Activated CD4-positive, alpha-beta T cell treated with anti-CD3 and anti-CD28 coated beads, Interleukin-2, amount 50 U/mL, for 48 hours (primary cell): ENCODE results near the gene CDH13.

Experiments used
- DNase-seq, 2 experiments: peaks; one replicate each; pipeline ENCODE4 v3.0.0-alpha.2; 2020

Gene CDH13

DNA sequence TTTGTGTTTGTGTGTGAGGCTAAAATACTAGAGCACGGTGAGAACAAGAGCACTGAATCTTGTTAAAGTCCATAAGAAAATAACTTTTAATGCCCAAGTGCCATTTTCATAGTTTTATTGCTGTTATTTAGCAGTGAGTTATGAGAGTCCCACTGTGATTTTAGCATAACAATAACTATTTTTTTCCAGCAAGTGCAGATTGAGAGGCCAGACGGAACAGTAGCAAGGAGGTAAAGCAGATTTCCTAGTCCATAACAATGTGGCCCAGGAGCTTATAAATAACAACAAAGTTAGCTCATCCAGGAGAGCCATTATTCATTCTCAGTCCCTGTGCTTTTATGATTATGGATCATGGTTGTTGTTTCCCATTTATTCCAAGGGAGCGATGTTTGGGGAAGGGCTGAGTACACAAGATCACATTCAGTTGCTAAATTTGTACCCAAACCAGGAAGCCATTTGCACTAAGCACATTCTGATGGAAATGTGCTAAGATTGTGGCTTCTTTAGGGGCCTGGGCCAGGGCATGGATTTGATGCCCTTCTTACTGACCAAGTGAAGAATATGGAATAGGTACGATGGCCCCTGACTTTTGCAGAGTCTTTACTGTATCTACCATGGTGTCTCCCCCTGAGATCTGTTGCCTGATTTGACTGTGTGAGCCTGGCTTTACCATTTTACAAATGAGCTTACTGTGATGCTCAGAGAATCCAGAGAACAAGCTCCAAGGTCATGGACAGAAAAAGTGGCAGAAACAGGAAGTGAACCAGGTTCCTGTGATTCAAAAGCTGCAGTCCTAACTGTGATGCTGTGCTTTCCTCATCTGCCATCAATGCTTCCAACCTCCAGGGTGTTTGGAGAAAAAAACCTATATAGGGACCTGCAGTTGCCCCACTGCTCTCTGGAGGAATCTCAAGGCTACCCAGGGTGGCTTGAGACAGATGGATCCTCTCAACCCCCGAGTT lies 976.3 kb downstream of the CDH13 start:
- no peak for DNase-seq

DNA sequence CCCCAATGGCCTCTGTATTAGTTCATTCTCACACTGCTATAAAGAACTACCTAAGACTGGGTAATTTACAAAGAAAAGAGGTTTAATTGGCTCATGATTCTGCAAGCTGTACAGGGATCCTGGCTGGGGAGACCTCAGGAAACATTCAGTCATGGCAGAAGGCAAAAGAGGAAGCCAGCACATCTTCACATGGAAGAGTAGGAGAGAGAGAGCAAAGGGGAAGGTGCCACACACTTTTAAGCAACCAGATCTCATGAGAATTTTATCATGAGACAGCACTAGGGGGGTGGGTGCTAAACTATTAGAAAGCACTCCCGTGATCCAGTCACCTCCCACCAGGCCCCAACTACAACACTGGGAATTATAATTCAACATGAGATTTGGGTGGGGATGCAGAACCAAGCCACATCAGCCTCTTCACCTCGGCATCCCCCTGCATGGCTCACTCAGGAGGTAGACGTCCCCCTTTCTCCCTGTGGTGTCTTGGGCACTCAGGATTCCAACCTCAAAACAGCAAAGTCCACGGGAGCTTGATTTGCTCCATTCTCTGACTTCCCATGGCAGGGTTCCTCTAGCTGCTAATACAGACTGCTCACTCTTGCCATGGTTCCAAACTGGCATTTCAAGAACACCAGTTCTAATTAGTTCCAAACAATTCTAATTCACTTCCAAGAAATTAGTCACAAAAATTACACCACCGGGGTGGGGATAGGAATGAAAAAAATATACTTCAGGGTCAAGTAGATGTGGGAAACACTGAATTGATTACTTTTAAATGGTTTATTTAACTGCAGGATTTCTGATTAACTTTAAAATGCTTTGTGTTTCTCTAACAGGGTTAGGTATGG lies 977.2 kb downstream of the CDH13 start:
- DNase-seq = no peak

DNA sequence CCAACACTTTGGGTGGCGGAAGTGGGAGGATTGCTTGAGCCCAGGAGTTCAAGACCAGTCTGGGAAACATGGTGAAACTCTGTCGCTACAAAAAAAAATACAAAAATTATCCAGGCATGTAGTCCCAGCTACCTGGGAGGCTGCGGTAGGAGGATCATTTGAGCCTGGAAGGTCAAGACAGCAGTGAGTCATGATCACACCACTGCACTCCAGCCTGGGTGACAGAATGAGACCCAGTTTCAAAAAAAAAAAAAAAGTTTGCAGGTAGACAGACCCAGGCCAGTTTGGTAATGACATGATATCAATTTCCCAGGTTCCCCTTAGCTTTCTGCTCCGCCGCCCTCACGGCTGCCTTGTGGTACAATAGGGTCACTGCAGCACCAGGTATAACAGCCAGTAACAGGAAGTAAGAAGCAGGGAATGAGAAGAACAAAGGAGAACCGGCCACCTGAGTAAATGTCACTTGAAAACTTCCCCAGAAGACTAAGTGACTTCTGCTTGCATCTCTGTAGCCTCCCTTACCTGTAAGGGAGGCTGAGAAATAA lies 979.8 kb downstream of the CDH13 start:
- no peak for DNase-seq

DNA sequence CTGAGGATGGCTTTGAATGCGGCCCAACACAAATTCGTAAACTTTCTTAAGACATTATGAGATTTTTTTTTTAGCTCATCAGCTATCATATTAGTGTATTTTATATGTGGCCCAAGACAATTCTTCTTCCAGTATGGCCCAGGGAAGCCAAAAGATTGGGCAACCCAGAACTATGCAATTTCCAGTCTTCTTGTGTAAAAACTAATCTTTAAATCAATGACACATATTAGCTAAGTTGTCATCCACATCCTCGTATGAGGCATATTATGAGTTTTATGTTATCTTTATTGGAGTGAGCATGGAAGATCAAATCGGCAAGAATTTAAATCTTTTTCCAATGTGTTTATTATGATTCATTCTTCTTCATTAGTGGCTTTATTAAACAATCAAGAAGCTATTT lies 982.4 kb downstream of the CDH13 start:
- DNase-seq = no peak

DNA sequence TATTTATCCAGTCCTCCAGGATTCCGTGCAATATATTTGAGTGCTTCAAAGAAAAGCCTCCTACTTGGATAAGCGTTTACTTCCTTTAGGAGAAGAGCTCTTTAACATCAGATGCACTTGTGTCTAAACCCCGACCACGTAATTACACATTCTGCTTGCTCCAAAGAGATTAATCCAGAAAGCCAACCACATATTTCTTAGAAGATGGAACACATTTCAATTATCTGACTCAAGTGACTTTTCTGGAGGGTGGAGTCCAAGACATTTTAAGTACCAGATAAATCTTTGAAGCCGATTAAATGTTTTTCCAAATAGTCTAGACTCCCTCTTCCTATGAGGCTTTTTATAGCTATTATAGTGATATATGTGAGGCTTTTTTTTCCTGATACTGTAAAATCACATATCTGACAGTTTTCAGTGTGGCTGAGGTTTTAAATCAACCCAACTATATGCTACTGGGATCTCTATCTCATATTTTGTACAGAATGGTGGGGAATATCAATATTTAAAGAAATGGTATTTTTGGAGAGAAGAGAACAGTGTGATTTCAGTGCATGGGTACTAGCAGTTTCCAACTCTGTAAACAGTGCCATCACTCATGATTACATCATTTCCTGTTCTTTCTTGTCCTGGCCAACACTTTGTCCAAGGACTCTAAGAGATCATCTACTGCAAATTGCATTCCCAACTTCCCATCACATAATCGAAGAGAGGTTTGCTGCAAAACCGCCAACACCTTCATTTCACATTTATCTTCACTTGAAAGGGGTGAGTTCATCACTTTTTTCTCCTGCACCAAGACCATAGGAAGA lies 988.6 kb downstream of the CDH13 start:
- no peak for DNase-seq

DNA sequence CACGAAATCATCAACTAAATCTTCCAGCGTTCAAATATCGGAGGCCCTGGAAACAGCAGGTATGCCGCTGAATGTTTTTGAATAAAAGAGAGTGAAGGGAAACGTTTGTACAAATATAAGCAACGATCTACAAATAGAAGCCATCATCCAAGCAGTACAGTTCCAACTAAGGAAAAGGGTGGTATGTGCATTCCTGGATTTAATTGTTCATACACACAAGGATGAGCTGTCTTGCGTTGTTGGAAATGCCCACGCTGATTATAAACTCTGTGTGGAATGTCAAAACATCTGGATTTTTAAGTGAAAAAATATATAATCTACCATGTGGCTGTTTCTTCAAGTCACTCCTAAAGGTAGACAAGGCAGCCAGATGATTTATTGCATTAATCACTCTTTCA lies 989.2 kb downstream of the CDH13 start:
- no peak for DNase-seq

DNA sequence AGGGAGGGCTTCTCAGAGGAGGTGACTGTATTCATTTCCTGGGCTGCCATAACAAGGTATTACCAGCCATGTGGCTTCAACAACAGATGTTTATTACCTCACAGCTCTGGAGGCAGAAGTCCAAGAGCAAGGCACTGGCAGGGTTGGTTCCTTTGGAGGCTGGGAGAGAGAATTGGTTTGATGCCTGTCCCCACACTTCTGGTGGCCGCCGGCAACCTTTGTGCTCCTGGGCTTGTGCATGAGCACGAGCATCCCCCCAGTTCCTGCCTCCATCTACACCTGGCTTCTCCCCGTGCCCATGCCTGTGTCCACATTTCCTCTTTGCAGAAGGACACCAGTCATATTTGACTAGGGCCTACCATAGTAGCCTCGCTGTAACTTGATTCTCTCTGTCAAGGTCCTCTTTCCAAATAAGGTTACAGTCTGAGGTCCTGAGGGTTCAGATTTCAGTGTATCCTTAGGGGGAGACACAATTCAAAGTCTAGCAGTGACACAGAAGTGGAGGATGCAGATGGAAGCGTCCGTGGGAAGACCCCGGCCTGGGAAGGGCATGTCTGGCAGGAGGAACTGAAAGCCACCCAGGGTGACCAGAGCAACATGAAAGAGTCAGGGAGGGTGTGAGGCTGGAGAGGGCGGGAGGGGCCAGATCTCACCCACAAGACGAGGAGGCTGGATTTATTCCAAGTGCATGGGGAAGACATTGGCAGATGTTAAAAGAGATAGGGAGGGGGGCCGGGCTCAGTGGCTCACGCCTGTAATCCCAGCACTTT lies 992.8 kb downstream of the CDH13 start:
- no peak for DNase-seq

DNA sequence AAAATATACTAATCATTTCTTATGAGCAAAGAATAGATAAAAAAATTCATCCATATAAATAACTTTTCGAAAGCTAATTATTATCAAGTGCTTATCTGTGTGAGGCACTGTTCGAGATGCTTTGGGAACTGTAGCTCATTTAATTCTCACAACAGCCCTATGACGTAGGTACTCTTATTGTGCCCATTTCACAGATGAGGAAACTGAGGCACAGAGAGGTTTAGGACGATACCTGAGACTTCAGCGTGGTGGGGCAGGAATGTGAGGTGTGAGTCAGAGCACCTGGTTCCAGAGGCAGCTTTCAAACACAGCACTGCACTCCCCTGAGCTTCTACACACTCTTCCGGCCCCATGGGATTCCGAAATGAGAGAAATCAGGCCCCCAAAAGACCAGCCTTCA lies 995.2 kb downstream of the CDH13 start:
- DNase-seq = no peak

DNA sequence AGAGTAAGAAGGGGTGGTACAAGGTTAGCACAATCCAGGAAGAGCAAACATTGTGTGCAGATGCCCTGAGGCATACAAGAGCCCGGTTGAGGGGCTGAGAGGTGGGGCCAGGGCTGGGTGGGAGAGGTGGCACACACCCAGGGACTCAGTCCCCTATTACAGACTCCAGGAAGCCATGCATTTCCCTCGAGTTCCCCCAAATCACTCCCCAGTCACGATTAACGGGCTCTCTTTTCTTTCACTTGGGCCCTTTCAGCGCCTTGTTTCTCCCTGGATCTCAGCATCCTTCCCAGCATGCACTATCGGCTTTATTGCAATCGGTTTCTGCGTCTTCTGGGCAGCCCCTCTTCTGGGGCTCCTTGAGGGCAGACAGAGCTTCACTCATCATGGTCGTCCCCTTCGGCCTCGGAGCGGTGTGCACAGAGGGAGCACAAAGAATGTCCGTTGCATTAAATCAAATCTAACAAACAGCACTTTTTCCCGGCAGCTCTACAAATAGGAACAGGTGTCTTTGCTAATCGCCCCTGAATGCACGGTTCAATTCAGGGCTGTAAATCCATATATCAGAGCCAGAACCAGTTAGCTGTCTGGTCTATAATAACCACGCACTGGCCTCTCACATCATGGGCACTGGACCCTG lies 996.4 kb downstream of the CDH13 start:
- DNase-seq = no peak

DNA sequence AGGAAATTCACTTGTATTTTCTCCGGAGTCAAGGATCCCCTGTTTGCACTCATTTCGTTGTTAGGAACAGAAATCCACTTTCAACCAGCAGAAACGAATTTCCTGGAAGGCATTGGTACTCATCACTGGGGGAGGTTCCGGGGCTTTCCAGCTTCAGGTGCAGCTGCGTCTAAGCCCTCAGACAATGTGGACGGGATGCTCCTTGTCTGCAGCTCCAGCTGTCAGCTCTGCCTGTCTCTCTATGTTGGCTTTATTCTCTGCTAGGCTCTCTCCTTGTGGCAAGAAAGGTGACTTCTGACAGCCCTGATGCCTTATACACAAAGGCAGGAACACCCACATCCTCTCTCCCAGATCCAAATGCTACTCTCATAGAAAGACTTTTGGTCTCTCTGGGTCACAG lies 997.1 kb downstream of the CDH13 start:
- DNase-seq = no peak

DNA sequence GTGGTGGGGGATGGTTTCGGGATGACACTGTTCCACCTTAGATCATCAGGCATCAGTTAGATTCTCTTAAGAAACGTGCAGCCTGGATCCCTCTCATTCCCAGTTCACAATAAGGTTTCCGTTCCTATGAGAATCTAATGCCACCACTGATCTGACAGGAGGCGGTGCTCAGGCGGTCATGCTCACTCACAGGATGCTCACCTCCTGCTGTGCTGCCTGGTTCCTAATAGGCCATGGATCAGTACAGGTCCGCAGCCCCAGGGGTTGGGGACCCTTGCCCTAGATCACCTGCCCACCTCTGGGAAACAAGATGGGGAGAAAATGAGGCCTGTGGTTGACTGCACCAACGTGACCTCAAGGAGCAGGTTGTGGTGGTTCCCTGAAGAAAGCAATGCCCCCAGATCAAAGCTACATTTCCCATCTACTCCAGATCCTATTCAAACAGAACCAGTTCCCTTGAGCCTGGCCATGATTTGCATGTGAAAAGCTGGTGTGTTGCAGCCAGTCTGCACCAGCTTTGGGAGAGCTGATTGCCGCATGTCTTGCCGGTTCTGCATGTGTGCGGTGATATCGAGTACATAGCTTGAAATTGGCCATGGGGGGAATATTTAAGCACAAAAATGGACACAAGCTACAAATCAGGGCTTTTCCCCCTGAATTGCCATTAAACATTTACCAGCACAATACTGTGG lies 997.8 kb downstream of the CDH13 start:
- DNase-seq = no peak

DNA sequence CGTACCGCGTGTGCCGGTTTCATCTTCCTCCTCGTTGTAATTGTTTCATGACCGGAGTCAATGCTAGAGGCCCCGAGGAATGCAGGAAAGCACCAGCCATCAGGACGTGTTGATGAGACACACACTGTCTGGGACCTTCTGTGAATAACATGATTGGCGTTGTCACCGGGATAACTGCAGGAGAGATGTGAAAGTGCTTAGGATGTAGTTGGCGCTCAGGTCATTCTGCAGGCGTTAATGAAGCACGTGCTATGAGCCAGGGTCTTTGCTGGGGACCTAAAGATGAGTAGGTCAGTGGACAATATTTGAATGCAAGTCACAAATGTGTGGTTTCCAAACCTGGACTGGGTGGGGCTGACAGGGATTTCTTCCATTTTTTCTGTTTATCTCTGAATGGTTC lies 999.4 kb downstream of the CDH13 start:
- DNase-seq = no peak

DNA sequence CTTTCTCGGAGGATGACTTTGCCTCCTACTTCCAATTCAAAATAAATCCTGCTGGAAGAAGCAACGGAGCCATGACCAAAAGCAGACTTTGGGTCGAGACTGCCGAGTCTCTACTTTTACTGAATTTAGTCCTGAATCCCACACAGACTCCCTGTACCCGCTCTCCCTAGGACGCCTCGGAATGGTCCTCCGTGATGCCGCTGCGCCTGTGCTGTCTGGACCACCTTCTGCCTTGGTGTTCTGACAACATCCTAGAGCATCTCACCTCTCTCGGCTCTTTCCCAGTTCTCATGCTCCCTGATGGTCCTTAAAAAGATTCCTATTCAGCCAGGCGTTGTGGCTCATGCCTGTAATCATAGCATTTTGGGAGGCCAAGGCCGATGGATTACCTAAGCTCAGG lies 999.9 kb downstream of the CDH13 start:
- DNase-seq = no peak

DNA sequence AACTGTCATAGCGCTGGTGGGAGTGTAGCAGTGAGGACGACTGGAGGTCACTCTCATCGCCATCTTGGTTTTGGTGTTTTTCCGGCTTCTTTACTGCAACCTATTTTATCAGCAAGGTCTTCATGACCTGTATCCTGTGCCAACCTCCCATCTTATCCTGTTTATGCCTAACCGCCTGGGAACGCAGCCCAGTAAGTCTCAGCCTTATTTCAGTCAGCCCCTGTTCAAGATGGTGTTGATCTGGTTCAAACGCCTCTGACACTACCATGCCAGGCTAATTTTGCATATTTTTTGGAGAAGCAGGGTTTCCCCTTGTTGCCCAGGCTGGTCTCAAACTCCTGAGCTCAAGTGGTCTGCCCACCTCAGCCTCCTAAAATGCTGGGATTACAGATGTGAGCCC lies 1001.2 kb downstream of the CDH13 start:
- no peak for DNase-seq

DNA sequence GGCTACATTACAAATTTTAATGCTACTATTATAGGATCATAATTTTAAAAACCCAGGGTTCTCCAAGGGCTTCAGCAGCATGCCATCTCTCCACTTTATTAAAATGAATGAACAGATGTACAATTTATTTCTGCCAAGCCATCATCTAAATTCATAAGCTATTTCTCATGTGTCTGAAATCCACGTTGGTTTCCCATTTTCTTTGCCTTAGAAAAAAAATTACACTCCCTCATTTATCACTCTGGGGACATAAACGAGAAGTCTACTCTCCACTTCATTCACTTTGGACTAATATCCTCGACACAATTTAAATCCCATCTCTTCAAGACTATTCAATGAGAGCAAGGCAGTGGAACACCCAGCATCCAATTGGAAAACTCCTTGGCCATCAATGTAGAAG lies 1002.7 kb downstream of the CDH13 start:
- no peak for DNase-seq

DNA sequence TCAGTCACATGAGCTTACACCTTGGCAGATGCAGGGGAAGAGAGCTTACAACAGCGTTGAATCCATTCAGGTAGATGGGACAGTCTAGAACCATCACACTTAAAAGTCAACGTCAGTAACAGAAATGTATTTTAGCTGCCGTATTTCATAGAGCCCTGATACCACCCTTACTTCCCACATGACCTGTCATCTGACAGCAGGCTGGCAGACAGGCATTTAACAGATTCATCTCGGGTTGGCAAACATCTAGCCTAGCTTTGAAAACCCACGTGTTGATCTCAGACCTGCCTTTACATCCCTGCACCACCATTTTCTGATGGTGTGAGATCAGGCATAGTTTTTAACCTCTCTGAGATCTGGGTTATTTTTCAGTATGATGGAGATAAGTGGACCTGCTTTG lies 1003.1 kb downstream of the CDH13 start:
- no peak for DNase-seq

DNA sequence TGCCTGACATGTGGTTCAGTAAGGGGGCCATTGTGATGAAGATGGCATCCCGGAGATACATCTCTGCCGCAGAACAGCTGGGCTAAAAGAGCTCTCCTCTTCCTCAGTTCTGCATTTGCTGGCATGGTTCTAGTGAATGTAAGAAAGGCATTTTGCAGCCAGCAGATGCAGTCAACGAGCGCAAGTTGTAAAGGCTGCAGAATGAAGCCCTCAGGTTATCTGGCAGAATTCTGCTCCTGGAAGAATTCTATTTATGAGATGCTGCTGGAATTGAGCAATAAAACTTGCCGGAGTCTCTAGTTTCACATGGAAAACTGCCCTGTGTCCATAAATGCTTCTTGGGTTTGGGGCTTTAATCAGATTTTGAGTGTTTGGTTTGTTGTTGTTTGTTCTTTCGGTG lies 1004.2 kb downstream of the CDH13 start:
- no peak for DNase-seq

DNA sequence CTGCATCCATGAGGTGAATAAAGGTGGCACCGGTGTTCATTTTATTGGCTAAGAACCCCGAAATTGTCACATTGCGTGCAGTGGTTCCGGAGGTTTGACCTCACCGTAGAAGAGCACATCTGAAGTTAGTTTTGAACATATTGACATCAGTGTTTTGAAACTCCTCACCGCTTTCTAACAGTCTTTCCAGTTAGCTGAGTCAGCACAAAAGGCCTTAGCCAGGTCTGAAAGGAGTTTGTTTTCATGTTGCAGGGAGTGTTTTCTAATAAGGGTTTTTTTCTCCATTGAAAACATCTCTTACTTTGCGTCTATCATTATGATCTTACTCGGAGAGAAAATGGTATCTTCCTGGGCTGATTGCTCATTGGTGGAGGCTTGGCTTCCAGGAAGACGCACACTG lies 1006.5 kb downstream of the CDH13 start:
- DNase-seq = no peak

DNA sequence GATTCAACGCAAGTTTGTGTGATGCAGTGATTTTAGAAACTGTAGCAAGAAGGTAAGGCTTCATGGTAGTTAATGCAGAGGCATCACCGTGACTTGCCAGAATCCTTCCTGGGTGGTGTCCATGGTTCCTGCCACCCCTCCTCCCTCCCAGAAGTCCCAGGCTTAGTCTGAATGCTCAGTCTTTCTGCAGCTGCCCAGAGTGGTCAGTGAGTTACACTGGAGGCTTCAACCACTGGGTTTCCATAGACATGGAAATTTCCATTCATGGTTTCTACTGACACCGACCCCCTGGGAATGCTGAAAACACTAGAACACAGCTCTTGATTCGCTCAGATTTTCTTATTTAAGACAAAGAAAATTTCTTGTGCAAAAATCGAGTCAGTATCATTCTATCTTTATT lies 1021.6 kb downstream of the CDH13 start:
- no peak for DNase-seq

DNA sequence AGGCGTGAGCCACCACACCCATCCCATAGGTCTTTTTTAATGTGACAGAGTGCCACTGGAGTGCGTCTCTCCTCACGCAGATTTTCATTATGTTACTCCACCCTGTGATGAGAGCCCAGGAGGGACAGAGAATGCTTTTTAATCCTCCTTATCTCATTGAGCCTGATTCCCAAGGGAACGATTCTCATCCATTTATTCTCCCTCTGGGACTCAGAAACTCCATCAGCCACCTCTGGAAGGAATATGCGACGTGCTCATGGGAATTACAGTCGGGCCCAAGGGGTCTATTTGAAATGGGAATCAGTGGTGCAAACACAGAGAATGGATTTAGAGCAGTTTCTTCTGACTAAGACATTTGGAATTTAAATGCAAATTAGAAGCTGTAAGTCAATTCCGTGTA lies 1025.1 kb downstream of the CDH13 start:
- DNase-seq = no peak

DNA sequence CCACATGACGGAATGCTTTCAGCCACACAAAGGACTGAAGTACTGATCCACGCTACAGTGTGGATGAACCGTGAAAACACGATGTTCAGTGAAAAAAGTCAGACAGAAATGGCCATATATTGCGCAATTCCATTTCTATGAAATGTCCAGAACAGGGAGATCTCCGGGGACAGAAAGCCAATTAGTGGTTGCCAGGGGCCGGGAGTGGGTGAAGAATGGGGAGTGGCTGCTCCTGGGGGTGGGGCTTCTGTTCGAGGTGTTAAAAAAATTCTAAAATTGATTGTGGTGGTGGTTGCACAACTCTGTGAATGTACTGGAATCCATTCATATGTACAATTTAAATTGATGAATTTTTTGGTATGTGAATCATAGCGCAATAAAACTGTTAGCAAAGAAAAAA lies 1026.2 kb downstream of the CDH13 start:
- no peak for DNase-seq
